MCF 10A (cell line): Measurements from ENCODE around the gene PPP1R37. TPM values are rescaled to one million over a fixed set of nuclear protein-coding genes. Genes with fewer than 3 reads are reported as not detected.

Experiments
- BruUV-seq: library from RNA; stranded (reverse); fragments of 400-500 nt; replicated peaks from 2 replicates; lab custom pipeline; 2021; lab: Mats Ljungman, UMichigan
- CTCF ChIA-PET: fragments of 300-600 bp; sonication (Branson Sonifier 250); formaldehyde crosslinking; extraction: SDS; loops from one replicate; lab custom pipeline; 2021; ENCODE audit warnings: antibody characterized with exemption, inconsistent platforms; lab: Yijun Ruan, JAX
- POLR2A ChIA-PET: fragments of 300-600, 350-650 bp; sonication (Branson Sonifier 250); formaldehyde crosslinking; extraction: SDS; loops from one replicate; lab custom pipeline; 2020; ENCODE audit warnings: antibody characterized with exemption, inconsistent platforms; lab: Yijun Ruan, JAX
- DNase-seq: peaks from one replicate; pipeline ENCODE4 v3.0.0-alpha.2; 2018; ENCODE audit not compliant: unreplicated experiment
- H3K27ac Mint-ChIP-seq: one replicate; pipeline ENCODE4 v1.8.0; 2022; ENCODE audit warnings: mild to moderate bottlenecking, low read depth, mixed read lengths; ENCODE audit not compliant: unreplicated experiment
- H3K27me3 Mint-ChIP-seq: one replicate; pipeline ENCODE4 v1.8.0; 2022; ENCODE audit warnings: mixed read lengths; ENCODE audit not compliant: insufficient read depth, unreplicated experiment
- H3K36me3 Mint-ChIP-seq: one replicate; pipeline ENCODE4 v1.8.0; 2022; ENCODE audit warnings: mild to moderate bottlenecking, moderate library complexity, mixed read lengths; ENCODE audit not compliant: insufficient read depth, unreplicated experiment
- H3K4me1 Mint-ChIP-seq: one replicate; pipeline ENCODE4 v1.8.0; 2022; ENCODE audit warnings: mixed read lengths; ENCODE audit not compliant: insufficient read depth, unreplicated experiment
- H3K4me3 Mint-ChIP-seq: one replicate; pipeline ENCODE4 v1.8.0; 2022; ENCODE audit warnings: mild to moderate bottlenecking, moderate library complexity, mixed read lengths; ENCODE audit not compliant: unreplicated experiment
- H3K9me3 Mint-ChIP-seq: one replicate; pipeline ENCODE4 v1.8.0; 2022; ENCODE audit warnings: mixed read lengths; ENCODE audit not compliant: unreplicated experiment
- intact Hi-C: fragments of 100-400 bp; cut with micrococcal nuclease; formaldehyde crosslinking; loops from 2 replicates; pipeline ENCODE4 v1.14.1; 2022
- total RNA-seq: library from RNA; stranded (reverse); gene quantifications from 2 replicates; pipeline ENCODE4 v1.2.3, GENCODE V29; 2022
- TF ChIP-seq, protein P1 (sequence below): fragments of 200-600 bp; IDR thresholded peaks from one replicate; pipeline ENCODE4 v1.8.0; 2022; ENCODE audit warnings: antibody characterized with exemption, mild to moderate bottlenecking; ENCODE audit not compliant: unreplicated experiment

Gene PPP1R37
- total RNA-seq, 1 experiment from 2014 or later = 22.0 TPM

DNA sequence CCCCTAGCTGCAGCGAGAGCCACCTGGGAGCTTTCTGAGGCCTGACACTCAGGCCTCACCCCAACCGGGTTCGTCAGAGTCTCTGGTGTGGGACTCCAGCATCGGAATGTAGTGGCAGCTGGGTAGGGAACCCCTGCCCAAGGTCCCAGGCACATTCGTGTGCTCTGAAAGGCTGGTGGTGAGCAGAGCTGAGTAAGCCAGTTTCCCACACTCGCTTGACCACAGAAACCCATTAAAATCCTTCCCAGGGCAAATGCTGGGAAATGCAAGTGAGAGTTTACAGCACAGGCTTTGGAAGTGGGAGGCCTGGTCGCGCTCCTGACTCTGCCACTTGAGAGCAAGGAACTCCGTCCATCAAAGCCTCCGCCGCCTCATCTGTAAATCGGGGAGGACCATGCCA is 80.8 kb downstream of the PPP1R37 start:
- TF ChIP-seq, protein P1, sequence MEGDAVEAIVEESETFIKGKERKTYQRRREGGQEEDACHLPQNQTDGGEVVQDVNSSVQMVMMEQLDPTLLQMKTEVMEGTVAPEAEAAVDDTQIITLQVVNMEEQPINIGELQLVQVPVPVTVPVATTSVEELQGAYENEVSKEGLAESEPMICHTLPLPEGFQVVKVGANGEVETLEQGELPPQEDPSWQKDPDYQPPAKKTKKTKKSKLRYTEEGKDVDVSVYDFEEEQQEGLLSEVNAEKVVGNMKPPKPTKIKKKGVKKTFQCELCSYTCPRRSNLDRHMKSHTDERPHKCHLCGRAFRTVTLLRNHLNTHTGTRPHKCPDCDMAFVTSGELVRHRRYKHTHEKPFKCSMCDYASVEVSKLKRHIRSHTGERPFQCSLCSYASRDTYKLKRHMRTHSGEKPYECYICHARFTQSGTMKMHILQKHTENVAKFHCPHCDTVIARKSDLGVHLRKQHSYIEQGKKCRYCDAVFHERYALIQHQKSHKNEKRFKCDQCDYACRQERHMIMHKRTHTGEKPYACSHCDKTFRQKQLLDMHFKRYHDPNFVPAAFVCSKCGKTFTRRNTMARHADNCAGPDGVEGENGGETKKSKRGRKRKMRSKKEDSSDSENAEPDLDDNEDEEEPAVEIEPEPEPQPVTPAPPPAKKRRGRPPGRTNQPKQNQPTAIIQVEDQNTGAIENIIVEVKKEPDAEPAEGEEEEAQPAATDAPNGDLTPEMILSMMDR = no peak
- H3K27me3 Mint-ChIP-seq = no peaks in the 10 kb centered on the region
- no peaks in the 10 kb centered on the region for H3K9me3 Mint-ChIP-seq
- POLR2A ChIA-PET = no interaction called here
- H3K4me3 Mint-ChIP-seq = no peak overlapping the region
- peaks cover 13% of the 10 kb centered on the region for H3K4me1 Mint-ChIP-seq
- BruUV-seq = no TSS peak
- no peak overlapping the region for H3K27ac Mint-ChIP-seq
- peaks cover 4% of the 10 kb centered on the region for H3K36me3 Mint-ChIP-seq
- intact Hi-C loops = no loop called here
- no peak for DNase-seq
- CTCF ChIA-PET = interaction anchor here (1.2 kb wide), 1 partner anchor 9 kb away, joined by 5 read pairs; no protein-coding TSS in a partner anchor

DNA sequence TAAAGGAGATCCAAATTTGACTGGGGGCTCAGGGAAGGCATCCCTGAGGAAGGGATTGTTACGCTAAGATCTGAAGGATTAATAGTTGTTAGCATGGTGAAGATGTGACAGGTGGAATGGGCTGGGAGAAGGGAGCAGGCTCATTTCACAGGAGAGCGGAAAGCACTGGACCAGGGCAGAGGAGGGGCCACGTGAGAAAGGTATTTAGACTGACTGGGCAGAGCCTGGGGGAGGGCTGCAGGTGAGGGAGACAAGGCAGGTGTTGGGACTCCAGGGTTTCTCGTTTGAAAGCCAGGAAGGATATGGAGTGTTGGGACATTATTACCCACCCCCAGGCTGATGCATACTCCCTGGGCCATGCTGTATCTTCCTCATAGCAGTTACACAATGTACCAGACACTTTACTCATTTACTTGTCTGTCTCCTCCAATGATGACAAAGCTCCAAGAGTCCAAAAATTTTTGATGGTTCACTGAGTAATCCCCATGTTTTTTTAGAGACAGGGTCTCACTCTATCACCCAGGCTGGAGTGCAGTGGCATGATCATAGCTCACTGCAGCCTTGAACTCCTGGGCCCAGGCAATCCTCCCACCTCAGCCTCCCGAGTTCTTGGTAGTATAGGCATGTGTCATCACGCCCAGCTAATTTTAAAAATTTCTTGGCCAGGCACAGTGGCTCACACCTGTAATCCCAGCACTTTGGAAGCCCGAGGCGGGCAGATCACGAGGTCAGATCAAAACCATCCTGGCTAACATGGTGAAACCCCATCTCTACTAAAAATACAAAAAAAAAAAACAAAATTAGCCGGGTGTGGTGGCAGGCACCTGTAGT is 82.8 kb downstream of the PPP1R37 start:
- POLR2A ChIA-PET = interaction anchor here (0.6 to 1.1 kb wide), 8 partner anchors 10 to 221 kb away, joined by 3 to 11 read pairs (median 3); partner anchors contain the start of genes CLPTM1, GEMIN7 and PPP1R37
- Mint-ChIP-seq H3K27ac (peak overlapping the region; percentile 89), H3K4me3 (no peak overlapping the region), H3K4me1 (peaks cover 17% of the 10 kb centered on the region), H3K27me3 (no peaks in the 10 kb centered on the region), H3K9me3 (no peaks in the 10 kb centered on the region), H3K36me3 (peaks cover 4% of the 10 kb centered on the region)
- DNase-seq = peak; percentile 61
- BruUV-seq = no TSS peak
- intact Hi-C loops = loop anchor here (5.0 kb wide), 1 partner anchor 83 kb away; the partner anchor contains the start of gene PPP1R37
- CTCF ChIA-PET = interaction anchor here (0.6 to 1.6 kb wide), 2 partner anchors 12 to 253 kb away, joined by 5 to 6 read pairs; no protein-coding TSS in a partner anchor
- TF ChIP-seq, protein P1 = no peak

DNA sequence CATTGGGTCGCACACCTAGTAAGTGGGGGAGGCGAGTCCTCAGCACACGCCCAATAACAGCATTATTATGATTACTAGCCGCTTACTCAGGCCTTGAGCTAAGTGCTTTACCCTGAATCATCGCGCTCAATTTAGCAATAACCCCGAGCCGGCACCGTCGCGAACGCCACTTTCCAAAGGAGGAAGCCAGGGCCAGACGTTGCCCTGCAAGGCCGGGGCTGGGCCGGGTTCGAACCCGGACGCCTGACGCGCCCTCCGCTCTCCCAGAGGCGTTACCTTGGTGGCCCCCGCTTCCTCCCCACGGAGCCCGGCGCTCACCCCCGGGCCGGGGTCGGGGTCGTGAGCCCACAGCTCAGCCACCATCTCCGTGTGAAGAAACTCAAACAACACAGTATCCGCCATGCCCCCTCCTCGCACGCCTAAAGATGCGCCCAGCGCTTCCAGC is 84.9 kb downstream of the PPP1R37 start, which contains the start of gene TRAPPC6A:
Gene TRAPPC6A (minus strand): TSS at position 421 of the 445 bp plus-strand sequence. CDS start 19 bp downstream, at position 402.
- H3K4me1 Mint-ChIP-seq = peaks cover 25% of the 10 kb centered on the region
- H3K4me3 Mint-ChIP-seq = peak within 1 kb of the TSS; percentile 87
- H3K27me3 Mint-ChIP-seq = no peaks in the 10 kb centered on the region
- no peaks in the 10 kb centered on the region for H3K9me3 Mint-ChIP-seq
- TSS peak; percentile 93 for BruUV-seq
- H3K27ac Mint-ChIP-seq = peak within 1 kb of the TSS; percentile 96
- ChIA-PET CTCF (interaction anchor here (0.6 to 1.7 kb wide), 8 partner anchors 13 to 348 kb away, joined by 3 to 6 read pairs (median 4); partner anchors contain the start of gene PPP1R37), POLR2A (interaction anchor here (0.5 to 3.1 kb wide), 32 partner anchors 9 to 289 kb away, joined by 3 to 61 read pairs (median 5); partner anchors contain the start of genes CLASRP, CLPTM1, GEMIN7 and NKPD1)
- TF ChIP-seq, protein P1 = no peak
- H3K36me3 Mint-ChIP-seq = peaks cover 4% of the 10 kb centered on the region
- peak; percentile 54 for DNase-seq
- intact Hi-C loops = loop anchor here (5.0 kb wide), 1 partner anchor 86 kb away; the partner anchor contains the start of gene PPP1R37
